HepG2 (cell line): Measurements from ENCODE around the gene ITGA2. TPM values are rescaled to one million over a fixed set of nuclear protein-coding genes. Genes with fewer than 3 reads are reported as not detected.

Experiments used
- ATAC-seq: fragments of 200-7000 bp; cut with Tn5 transposase; 3 replicates; pipeline ENCODE4 v1.9.1; 2020; ENCODE audit warnings: mild to moderate bottlenecking, moderate library complexity
- BruUV-seq: library from RNA; stranded (reverse); fragments of 400-500 nt; replicated peaks from 2 replicates; lab custom pipeline; 2021; lab: Mats Ljungman, UMichigan
- CTCF ChIA-PET: fragments of 300-600 bp; formaldehyde crosslinking; extraction: SDS; loops from one replicate; lab custom pipeline; 2021; ENCODE audit warnings: low total read pairs, inconsistent platforms, low intra/inter-chr PET ratio; lab: Yijun Ruan, JAX
- POLR2A ChIA-PET: fragments of 350-600 bp; sonication (Branson Sonifier 250); formaldehyde crosslinking; loops from one replicate; lab custom pipeline; 2020; ENCODE audit warnings: antibody characterized with exemption, inconsistent platforms; lab: Yijun Ruan, JAX
- DNase-seq: peaks from one replicate; pipeline ENCODE4 v3.0.0-alpha.2; 2015; ENCODE audit warnings: low spot score
- FAIRE-seq: peaks from 3 replicates; lab custom pipeline; 2011; peaks lifted over from hg19 to GRCh38; lab: Jason Lieb, UNC
- H2AFZ ChIP-seq: one replicate; pipeline ENCODE4 v1.6.1; 2011; ENCODE audit warnings: low read length, inconsistent platforms
- H3K27ac ChIP-seq: fragments of 300-600 bp; 3 replicates; pipeline ENCODE4 v1.8.0; 2011; ENCODE audit warnings: mixed run types, mild to moderate bottlenecking, mixed read lengths, low read length, inconsistent platforms; ENCODE audit not compliant: insufficient read depth; ENCODE audit errors: extremely low read length
- H3K27me3 ChIP-seq, 2 experiments: fragments of 200-600 bp in 1 of 2; 2 replicates in 1 of 2; 3 replicates in 1 of 2; pipeline versions ENCODE4 v1.6.0 to v1.8.0; 2011; ENCODE audit warnings: low read length in 2 of 2, mild to moderate bottlenecking in 2 of 2, moderate library complexity in 2 of 2, inconsistent platforms in 1 of 2; ENCODE audit not compliant: insufficient read depth in 2 of 2, control insufficient read depth in 1 of 2
- H3K36me3 ChIP-seq, 2 experiments: fragments of 200-600 bp in 1 of 2; replicated peaks in 1 of 2; 2 replicates in 1 of 2; 3 replicates in 1 of 2; pipeline versions ENCODE4 v1.5.1 to v1.8.0; 2011; ENCODE audit warnings: low read length in 2 of 2, inconsistent platforms in 1 of 2; ENCODE audit not compliant: insufficient read depth in 2 of 2, control insufficient read depth in 1 of 2
- H3K4me1 ChIP-seq: 2 replicates; pipeline ENCODE4 v1.5.1; 2012; ENCODE audit warnings: low read length, inconsistent platforms; ENCODE audit not compliant: insufficient read depth
- H3K4me2 ChIP-seq: 2 replicates; pipeline ENCODE4 v1.6.0; 2011; ENCODE audit warnings: low read depth, low read length, inconsistent platforms
- H3K4me3 ChIP-seq, 3 experiments: fragments of 200-600 bp in 1 of 3; sonication (generic), shearing (Covaris generic) in 1 of 3; replicated peaks in 1 of 3; 2 replicates each; pipeline ENCODE4 v1.5.1; 2011 to 2016; ENCODE audit warnings: low read length in 3 of 3, inconsistent platforms in 2 of 3, low read depth in 2 of 3, mild to moderate bottlenecking in 2 of 3, control low read depth in 1 of 3, mixed read lengths in 1 of 3; ENCODE audit not compliant: insufficient read depth in 1 of 3
- H3K79me2 ChIP-seq: one replicate; pipeline ENCODE4 v1.6.1; 2011; ENCODE audit warnings: low read length, inconsistent platforms; ENCODE audit not compliant: insufficient read depth
- H3K9ac ChIP-seq: 2 replicates; pipeline ENCODE4 v1.6.0; 2011; ENCODE audit warnings: mild to moderate bottlenecking, low read depth, low read length, inconsistent platforms; ENCODE audit not compliant: insufficient read depth
- H3K9me3 ChIP-seq: 2 replicates; pipeline ENCODE4 v1.5.1; 2012; ENCODE audit warnings: mild to moderate bottlenecking, low read length
- H4K20me1 ChIP-seq: 2 replicates; pipeline ENCODE4 v1.6.0; 2011; ENCODE audit warnings: inconsistent platforms, mild to moderate bottlenecking, low read length, moderate library complexity; ENCODE audit not compliant: insufficient read depth
- EHMT2 ChIP-seq: fragments of 200-600 bp; sonication (generic); IDR thresholded peaks from 2 replicates; pipeline ENCODE4 v1.7.0; 2017; ENCODE audit warnings: antibody characterized with exemption, low read depth, low read length, borderline replicate concordance
- FOXO1 ChIP-seq: sonication (generic); formaldehyde crosslinking; IDR thresholded peaks from 2 replicates; pipeline ENCODE4 v1.4.0; 2020; ENCODE audit warnings: missing genetic modification reagents
- GTF3A ChIP-seq: sonication (generic); formaldehyde crosslinking; conservative IDR thresholded peaks from 2 replicates; pipeline ENCODE4 v1.4.0; 2020; ENCODE audit warnings: mild to moderate bottlenecking, missing genetic modification reagents
- NAIF1 ChIP-seq: sonication (generic); formaldehyde crosslinking; IDR thresholded peaks from 2 replicates; pipeline ENCODE4 v1.5.0; 2020; ENCODE audit warnings: mild to moderate bottlenecking, missing genetic modification reagents, borderline replicate concordance
- PRDM10 ChIP-seq: sonication (generic); formaldehyde crosslinking; IDR thresholded peaks from 2 replicates; pipeline ENCODE4 v1.4.0; 2020; ENCODE audit warnings: low read depth, missing genetic modification reagents
- RBM22 ChIP-seq: fragments of 200-400 bp; formaldehyde crosslinking; optimal IDR thresholded peaks from 2 replicates; pipeline ENCODE3; 2017; ENCODE audit warnings: mild to moderate bottlenecking, low read length, moderate library complexity
- ZNF33A ChIP-seq: sonication (generic); formaldehyde crosslinking; IDR thresholded peaks from 2 replicates; pipeline ENCODE4 v1.5.1; 2020; ENCODE audit warnings: missing genetic modification reagents, mild to moderate bottlenecking, moderate library complexity, borderline replicate concordance
- ZNF615 ChIP-seq: sonication (generic); formaldehyde crosslinking; IDR thresholded peaks from 2 replicates; pipeline ENCODE4 v1.5.0; 2020; ENCODE audit warnings: mild to moderate bottlenecking, missing genetic modification reagents, borderline replicate concordance
- ZNF841 ChIP-seq: sonication (generic); formaldehyde crosslinking; IDR thresholded peaks from 2 replicates; pipeline ENCODE4 v1.8.1; 2023; ENCODE audit warnings: missing genetic modification reagents, borderline replicate concordance
- WGBS: methylation state at CpG from one replicate; pipeline ENCODE4 v1.1.6; 2017; ENCODE audit warnings: low lambda C conversion rate; 5-methylcytosine and 5-hydroxymethylcytosine counted together
- in situ Hi-C: cut with HindIII; loops from 2 replicates; pipeline ENCODE4 v1.10.0; 2017; ENCODE audit warnings: low pct_unique_long_range_greater_than_20kb; ENCODE audit not compliant: extremely low pct_ligation_motif_present
- intact Hi-C: fragments of 100-400 bp; cut with micrococcal nuclease; formaldehyde crosslinking; loops from one replicate; pipeline ENCODE4 v1.10.0; 2022; ENCODE audit not compliant: unreplicated experiment
- polyA plus RNA-seq, 8 experiments: library from polyadenylated mRNA; depleted of rRNA in 3 of 8; stranded (reverse) in 7 of 8; unstranded in 1 of 8; fragments of >200 nt; fragmentation: Illumina TruSeq in 4 of 8; extraction: Trizol in 4 of 8; gene quantifications; 2 replicates each; pipeline versions ENCODE4 v1.2.1 to v1.2.3, GENCODE V29; 2011 to 2016; ENCODE audit warnings: low read depth in 4 of 8, missing spikeins in 1 of 8, mixed read lengths in 1 of 8; ENCODE audit not compliant: insufficient read depth in 1 of 8
- total RNA-seq, 5 experiments: library from RNA; depleted of rRNA; stranded (reverse); fragments of >200 nt; fragmentation: Illumina TruSeq; extraction: Trizol; gene quantifications; 2 replicates each; pipeline ENCODE4 v1.2.3, GENCODE V29; 2016; ENCODE audit warnings: low read depth in 1 of 5

The ITGA2 gene
- total and polyA plus RNA-seq, 2 of the 13 experiments (the other 11 are each of a cell fraction or from before 2014, with no cell fraction given), result 15.8 to 58.3 TPM

DNA sequence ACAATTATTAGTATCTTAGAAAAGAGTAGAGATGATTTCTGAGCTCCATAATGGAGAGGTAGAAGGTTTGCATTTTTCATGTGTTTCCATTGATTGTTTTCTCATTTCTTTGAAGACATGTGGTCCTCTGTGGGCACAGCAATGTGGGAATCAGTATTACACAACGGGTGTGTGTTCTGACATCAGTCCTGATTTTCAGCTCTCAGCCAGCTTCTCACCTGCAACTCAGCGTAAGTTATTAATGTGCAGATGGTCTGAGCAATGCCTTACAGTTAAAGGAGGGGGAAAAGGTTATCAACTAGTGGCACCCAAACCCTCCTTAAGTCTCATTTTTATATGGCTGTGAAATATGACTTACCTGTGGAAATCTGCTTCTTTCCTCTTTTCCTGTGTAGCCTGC lies 59.1 kb downstream of the ITGA2 start:
- intact Hi-C loops, result no loop called here
- CTCF ChIA-PET, result no interaction called here

More for the DNA sequence above, 59.1 kb downstream of the ITGA2 start:
- Histone ChIP-seq H3K27me3 (no peaks in the 10 kb centered on the region), H3K4me2 (no peak overlapping the region)
- TF ChIP-seq NAIF1 (CRISPR knock-in tag) (no peak), ZNF841 (CRISPR knock-in tag) (no peak), ZNF33A (CRISPR knock-in tag) (no peak), RBM22 (peak; percentile 28), GTF3A (CRISPR knock-in tag) (no peak), ZNF615 (CRISPR knock-in tag) (no peak), EHMT2 (no peak), PRDM10 (CRISPR knock-in tag) (no peak), FOXO1 (CRISPR knock-in tag) (no peak)
- TF ChIP-seq, all 625 proteins: peak for 1
- no TSS peak for BruUV-seq
- no peak for FAIRE-seq
- Histone ChIP-seq H3K27ac (no peak overlapping the region), H2AFZ (no peak overlapping the region), H4K20me1 (no peaks in the 10 kb centered on the region), H3K36me3 (peaks cover 21 to 69% of the 10 kb centered on the region in 2 experiments), H3K4me3 (no peak overlapping the region), H3K79me2 (no peaks in the 10 kb centered on the region), H3K4me1 (no peaks in the 10 kb centered on the region), H3K9me3 (no peaks in the 10 kb centered on the region), H3K9ac (no peak overlapping the region)
- POLR2A ChIA-PET, result no interaction called here
- ATAC-seq, result no peak
- WGBS, result 88% methylated on average over 2 of the region's 2 CpGs
- DNase-seq, result no peak
- in situ Hi-C loops, result no loop called here
